PC-3 (cell line): ENCODE data around the gene CACNA1B.

Experiments used
- EZH2 ChIP-seq: fragments of 300-600 bp; sonication (generic); IDR thresholded peaks from one replicate; pipeline ENCODE4 v1.6.1; 2017; ENCODE audit warnings: antibody characterized with exemption, mild to moderate bottlenecking, low read length; ENCODE audit not compliant: unreplicated experiment
- TF ChIP-seq, protein P1 (sequence below): fragments of 300-600 bp; sonication (generic); conservative IDR thresholded peaks from 2 replicates; pipeline ENCODE4 v1.5.1; 2017; ENCODE audit warnings: antibody characterized with exemption, low read depth, mild to moderate bottlenecking, low read length

DNA sequence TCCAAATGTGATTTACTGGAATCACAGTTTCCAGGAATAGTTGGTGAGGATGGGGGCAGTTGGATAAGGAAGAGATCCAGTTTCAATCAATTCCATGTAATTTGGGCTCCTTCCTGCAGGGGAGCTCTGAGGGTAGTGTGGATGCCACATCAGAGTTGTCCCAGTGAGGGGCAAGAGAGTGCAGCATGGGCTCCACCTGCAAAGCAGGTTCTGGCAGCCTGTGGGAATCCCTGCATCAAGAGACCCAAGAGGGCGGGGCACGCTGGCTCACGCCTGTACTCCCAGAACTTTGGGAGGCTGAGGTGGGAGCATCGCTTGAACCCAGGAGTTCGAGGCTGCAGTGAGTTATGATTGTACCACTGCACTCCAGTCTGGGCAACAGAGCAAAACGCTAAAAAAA lies 188.5 kb downstream of the CACNA1B start:
- TF ChIP-seq, protein P1, sequence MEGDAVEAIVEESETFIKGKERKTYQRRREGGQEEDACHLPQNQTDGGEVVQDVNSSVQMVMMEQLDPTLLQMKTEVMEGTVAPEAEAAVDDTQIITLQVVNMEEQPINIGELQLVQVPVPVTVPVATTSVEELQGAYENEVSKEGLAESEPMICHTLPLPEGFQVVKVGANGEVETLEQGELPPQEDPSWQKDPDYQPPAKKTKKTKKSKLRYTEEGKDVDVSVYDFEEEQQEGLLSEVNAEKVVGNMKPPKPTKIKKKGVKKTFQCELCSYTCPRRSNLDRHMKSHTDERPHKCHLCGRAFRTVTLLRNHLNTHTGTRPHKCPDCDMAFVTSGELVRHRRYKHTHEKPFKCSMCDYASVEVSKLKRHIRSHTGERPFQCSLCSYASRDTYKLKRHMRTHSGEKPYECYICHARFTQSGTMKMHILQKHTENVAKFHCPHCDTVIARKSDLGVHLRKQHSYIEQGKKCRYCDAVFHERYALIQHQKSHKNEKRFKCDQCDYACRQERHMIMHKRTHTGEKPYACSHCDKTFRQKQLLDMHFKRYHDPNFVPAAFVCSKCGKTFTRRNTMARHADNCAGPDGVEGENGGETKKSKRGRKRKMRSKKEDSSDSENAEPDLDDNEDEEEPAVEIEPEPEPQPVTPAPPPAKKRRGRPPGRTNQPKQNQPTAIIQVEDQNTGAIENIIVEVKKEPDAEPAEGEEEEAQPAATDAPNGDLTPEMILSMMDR: peak; percentile 18; the same call in 1 of the 2 replicates
- no peak for TF ChIP-seq EZH2
